GM12864 (cell line): ENCODE measurements around the gene WFS1.

Source experiments
- DNase-seq: peaks from one replicate; pipeline ENCODE4 v3.0.0-alpha.2; 2011; ENCODE audit warnings: low read depth
- H3K4me3 ChIP-seq: 2 replicates; pipeline ENCODE4 v1.5.1; 2011; ENCODE audit warnings: mild to moderate bottlenecking, low read depth, low read length, control low read depth
- TF ChIP-seq, protein P1 (sequence below): IDR thresholded peaks from 2 replicates; pipeline ENCODE4 v1.5.1; 2011; ENCODE audit warnings: low read depth, mild to moderate bottlenecking, moderate library complexity, low read length, control low read depth, inconsistent platforms; ENCODE audit errors: missing control alignments

WFS1 gene

DNA sequence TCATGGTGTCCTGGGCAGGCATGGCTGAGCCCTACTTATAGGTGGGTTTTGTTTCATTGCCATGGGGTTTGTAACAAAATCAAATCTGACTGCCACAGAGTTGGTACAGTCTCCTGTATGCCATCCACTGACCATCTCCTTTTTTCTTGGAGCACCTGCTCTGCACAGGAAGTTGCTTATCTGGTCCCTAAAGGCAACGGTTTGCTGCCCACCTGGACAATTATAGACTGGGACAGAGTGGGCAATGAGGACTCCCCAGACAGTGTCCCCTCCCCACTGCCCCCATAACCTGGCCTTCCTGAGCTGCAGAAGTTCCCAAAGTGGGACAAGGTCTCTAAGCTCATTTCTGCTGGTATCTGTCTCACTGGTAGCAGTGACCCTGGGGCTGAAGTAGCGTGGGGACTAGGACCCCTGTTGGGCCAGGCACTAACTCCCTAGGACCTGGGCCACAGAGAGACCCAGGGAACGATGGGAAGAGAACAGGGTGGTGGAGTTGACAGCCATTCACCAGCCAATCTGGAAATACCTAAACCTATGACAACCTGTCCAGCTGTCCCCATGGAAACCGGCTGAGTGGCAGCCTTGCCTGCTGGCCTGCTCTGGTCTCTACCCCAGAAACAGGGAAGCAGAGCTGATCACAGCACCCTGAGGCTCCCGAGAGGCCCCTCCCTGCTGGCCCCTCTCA, 64.7 kb downstream of the WFS1 start:
- H3K4me3 ChIP-seq = no peak overlapping the region
- TF ChIP-seq, protein P1, sequence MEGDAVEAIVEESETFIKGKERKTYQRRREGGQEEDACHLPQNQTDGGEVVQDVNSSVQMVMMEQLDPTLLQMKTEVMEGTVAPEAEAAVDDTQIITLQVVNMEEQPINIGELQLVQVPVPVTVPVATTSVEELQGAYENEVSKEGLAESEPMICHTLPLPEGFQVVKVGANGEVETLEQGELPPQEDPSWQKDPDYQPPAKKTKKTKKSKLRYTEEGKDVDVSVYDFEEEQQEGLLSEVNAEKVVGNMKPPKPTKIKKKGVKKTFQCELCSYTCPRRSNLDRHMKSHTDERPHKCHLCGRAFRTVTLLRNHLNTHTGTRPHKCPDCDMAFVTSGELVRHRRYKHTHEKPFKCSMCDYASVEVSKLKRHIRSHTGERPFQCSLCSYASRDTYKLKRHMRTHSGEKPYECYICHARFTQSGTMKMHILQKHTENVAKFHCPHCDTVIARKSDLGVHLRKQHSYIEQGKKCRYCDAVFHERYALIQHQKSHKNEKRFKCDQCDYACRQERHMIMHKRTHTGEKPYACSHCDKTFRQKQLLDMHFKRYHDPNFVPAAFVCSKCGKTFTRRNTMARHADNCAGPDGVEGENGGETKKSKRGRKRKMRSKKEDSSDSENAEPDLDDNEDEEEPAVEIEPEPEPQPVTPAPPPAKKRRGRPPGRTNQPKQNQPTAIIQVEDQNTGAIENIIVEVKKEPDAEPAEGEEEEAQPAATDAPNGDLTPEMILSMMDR = no peak
- no peak for DNase-seq

DNA sequence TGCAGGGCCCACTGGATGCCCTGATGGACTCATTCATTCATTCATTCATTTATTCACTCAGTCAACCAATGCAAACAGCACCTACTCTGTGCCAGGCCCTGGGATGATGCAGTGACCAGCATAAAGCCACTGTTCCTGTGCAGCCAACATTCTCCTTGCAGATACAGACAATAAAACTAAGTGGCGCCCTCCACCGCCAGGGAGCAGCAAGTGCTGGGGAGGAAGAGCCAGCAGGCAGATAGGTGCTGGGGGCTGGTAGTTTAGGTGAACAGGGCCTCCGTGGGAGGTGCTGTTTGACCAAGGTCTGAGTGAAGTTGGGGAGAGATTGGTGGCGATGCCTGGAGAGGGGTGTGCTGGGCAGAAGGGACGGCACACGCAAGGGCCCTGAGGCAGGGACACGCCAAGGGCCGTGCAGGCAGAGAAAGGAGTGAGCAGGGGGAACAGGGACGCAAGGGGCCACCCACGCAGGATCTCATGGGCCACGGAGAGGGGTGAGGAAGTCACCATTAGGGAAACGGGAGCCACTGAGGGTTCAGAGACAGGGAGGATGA, 65.5 kb downstream of the WFS1 start:
- TF ChIP-seq, protein P1 = no peak
- DNase-seq = no peak
- H3K4me3 ChIP-seq = no peak overlapping the region

DNA sequence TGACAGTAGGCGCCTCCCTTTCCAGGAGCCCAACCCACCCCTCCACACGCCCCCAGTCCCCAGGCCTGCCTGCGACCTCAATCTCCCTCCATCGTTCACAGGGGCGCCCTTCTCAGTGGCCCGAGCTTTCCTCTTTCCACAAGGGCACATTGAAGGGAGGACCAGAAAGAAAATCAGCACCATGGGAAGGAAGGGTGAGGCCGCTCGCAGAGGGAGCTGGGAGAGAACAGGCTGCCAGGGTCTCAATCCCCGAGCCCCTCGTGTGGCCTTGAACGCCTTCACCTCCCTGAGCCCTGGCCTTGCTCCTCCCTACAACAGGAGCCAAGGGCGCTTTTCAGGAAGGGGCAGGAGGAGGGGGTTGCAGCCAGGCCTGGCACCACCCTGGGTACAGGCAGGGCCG, 66.5 kb downstream of the WFS1 start:
- no peak overlapping the region for H3K4me3 ChIP-seq
- DNase-seq = no peak
- TF ChIP-seq, protein P1 = no peak

DNA sequence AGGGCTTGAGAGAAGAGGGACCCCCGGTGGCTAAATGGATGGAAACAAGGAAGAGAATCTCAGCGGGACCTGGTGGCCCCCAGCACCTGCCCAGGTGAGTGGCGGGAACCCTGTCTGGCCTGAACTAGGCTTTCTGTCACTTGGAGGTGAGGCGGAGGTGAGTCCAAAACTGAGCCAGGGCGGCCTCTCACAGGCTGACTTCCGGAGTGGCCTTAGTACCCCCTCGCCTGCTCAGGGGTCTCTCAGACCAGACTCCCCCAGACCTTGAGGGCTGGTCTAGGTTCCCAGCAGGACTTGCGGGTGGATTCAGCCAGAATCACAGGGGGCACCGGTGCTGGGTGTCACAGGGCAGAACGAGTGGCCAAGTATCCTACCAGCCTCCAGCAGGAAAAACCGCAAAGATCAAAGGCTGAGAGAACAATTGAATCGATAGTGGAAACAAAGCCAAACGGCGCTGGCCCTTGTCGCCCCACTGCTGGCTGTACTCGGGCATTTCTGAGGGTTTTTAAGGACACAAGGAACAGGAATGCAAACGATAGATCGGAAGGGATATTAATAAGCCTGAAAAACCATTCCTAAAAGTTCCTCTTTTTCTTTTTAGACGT, 67.8 kb downstream of the WFS1 start:
- TF ChIP-seq, protein P1 = no peak
- no peak for DNase-seq
- no peak overlapping the region for H3K4me3 ChIP-seq

DNA sequence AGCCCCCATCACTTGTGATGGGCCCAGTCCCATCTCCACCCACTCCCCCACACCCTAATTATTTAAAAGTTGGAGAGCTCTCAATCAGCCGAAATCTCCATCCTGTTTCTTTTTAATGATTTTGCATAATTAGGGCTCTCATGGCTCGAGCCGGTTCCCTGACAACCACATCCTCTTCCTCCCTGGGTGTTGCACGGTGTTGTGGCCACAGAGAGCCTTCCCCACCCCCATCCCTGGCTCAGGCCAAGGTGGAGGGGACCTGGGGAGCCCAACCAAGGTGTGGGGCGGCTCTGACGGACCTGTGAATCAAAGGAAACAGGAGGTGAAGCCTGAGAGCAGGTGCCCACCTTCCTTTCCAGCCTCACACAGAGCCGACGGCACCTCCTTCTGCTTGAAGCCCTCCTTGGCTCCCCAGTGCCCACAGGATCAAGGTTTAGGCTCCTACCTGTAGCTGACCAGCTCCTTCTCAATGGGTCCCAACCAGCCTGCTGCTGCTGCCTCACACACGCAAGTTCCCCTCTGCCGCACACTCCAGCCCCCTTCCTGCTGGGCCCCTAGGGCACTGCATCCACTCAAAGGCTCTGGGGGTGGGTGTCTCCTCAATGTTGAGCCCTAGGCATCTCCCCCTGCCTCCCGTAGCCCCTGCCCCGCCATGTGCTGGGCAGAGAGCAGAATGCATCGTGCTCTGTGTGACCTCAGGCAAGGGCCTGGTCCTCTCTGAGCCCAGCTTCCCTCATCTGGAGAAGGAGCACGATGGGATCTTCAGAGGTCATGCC, 68.7 kb downstream of the WFS1 start:
- H3K4me3 ChIP-seq = no peak overlapping the region
- TF ChIP-seq, protein P1 = no peak
- no peak for DNase-seq

DNA sequence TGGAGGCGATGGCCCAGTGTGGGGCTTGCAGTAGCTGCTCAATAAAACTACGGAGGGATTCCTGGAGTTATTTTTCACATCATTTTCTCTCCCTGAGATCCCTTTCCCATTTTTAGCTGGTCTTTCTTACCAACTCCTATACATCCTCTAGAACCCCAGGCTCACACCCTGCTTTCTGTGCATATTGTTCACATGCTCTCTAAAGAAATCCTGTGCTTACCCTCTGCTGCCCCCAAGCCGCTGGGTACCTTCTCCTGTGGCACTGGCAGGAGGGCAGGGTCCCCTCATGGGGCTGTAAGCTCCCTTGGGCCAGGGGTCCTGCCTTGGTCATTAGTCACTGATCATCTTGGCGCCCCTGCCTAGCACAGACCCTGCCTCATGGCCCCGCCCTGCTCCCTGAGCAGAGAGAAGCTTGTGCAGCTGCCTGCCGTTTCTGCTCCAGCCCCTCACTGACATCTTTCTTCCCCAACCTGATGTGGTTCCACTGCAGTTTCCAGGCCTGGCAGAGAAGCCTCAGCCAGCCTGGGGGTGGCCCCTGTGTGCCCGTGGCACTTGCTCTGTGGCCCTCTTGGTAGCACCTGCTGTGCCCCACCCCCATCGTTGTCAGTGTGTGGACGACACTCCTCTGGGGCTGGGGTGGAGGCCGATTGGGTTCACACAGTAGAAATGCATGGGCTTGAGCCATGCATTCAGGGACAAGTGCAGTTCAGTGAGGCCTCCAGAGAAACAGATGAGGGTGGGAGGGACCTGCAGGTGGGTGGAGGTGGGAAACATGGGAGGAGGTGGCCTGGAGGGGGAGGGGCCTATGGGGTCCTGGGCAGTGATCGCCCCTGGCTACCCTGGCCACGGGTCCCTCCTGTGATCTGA, 69.5 kb downstream of the WFS1 start:
- no peak for DNase-seq
- TF ChIP-seq, protein P1 = no peak
- no peak overlapping the region for H3K4me3 ChIP-seq
